AG09309 (cell line): ENCODE data around the gene NKD2.
"Not testable (repeated sequence)": the region's sequence is repeated elsewhere in the genome, so short reads cannot be mapped to it uniquely, and the experiment has no call there.

Experiments used
- DNase-seq: peaks from one replicate; pipeline ENCODE4 v3.0.0-alpha.2; 2010; ENCODE audit warnings: low read depth
- H3K4me3 ChIP-seq: 2 replicates; pipeline ENCODE4 v1.5.1; 2011; ENCODE audit warnings: mild to moderate bottlenecking, low read depth, low read length, moderate library complexity; ENCODE audit not compliant: control insufficient read depth
- TF ChIP-seq, protein P1 (sequence below): IDR thresholded peaks from 2 replicates; pipeline ENCODE4 v1.5.1; 2011; ENCODE audit warnings: mild to moderate bottlenecking, low read depth, low read length, inconsistent platforms; ENCODE audit not compliant: insufficient read depth, control insufficient read depth; ENCODE audit errors: missing control alignments

NKD2 gene

DNA sequence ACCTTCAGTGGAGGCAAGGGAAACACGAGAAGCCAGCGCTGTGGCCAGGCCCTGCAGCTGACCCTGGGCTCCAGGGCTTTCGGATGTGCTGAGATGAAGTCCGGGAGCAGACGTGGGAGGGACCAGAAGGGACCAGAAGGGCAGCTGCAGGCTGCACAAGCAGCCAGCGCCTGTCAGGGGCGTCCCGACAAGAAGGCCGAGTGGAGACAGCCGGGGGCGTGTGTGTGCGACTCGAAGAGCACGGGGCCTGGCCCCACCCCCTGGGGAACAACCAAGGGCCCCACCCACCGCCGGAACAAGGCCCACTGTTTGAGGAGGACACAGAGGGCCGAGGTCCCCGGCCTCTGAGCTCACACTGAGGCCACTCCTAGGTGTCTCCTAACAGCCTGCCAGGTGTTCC, 71.8 kb downstream of the NKD2 start:
- no peak overlapping the region for H3K4me3 ChIP-seq
- TF ChIP-seq, protein P1, sequence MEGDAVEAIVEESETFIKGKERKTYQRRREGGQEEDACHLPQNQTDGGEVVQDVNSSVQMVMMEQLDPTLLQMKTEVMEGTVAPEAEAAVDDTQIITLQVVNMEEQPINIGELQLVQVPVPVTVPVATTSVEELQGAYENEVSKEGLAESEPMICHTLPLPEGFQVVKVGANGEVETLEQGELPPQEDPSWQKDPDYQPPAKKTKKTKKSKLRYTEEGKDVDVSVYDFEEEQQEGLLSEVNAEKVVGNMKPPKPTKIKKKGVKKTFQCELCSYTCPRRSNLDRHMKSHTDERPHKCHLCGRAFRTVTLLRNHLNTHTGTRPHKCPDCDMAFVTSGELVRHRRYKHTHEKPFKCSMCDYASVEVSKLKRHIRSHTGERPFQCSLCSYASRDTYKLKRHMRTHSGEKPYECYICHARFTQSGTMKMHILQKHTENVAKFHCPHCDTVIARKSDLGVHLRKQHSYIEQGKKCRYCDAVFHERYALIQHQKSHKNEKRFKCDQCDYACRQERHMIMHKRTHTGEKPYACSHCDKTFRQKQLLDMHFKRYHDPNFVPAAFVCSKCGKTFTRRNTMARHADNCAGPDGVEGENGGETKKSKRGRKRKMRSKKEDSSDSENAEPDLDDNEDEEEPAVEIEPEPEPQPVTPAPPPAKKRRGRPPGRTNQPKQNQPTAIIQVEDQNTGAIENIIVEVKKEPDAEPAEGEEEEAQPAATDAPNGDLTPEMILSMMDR = no peak
- DNase-seq = no peak

DNA sequence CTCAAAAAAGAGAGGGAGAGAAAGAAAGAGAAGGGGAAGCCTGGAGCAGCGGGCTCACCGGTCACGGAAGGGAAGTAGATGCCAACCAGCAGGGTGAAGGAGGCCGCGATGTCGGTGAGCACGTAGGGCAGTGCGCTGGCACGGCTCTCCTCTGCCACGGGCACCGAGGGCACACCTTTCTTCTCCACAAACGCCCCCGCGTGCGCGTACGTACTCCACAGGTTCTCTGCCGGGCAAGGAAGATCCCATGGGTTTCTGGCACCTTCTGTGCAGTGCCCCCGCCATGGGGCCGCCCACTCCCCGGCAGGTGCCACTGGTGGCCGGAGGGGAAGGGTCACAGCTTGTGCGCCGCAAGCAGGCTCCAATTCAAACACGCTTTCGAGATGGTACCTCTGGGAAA, 72.9 kb downstream of the NKD2 start:
- TF ChIP-seq, protein P1 = no peak
- DNase-seq = no peak
- no peak overlapping the region for H3K4me3 ChIP-seq

GRCh38 chr5:1083026-1083425, 74.4 kb downstream of the NKD2 start:
- not testable (repeated sequence) for H3K4me3 ChIP-seq, DNase-seq

DNA sequence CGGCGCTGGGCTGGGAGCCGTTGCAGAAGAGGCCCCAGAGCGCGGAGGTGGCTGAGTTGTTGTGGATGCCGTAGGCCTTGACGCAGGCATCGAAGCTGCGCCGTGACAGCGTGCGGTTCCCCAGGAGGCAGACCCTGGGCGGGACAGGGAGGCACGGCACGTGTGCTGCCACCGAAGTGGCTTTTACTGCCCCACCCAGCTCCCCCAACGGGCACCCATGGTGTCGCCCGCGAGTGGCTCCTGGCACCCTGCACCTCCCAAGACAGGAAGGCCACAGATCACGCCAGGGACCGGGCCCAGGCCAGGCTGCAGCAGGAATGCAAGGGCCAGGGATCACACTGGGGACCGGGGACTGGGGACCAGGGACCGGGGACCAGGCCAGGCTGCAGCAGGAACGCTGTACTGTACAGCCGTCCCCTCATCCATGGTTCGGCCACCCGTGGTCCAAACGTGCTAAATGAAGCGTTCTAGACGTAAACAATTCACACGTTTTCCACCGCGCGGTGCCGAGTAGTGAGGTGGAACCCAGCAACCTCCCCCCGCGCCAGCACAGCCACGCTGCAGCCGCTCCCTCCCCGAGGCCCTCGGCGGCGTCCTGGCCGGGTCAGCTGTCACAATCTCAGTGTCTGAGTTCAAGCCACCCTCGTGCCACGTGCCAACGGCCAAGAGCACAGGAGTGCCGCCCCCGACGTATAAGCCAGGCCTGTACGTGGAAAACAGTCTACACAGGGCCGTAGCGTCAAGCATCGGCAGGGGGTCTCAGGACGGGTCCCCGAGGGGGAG, 75.4 kb downstream of the NKD2 start:
- TF ChIP-seq, protein P1 = no peak
- no peak for DNase-seq
- H3K4me3 ChIP-seq = no peak overlapping the region

DNA sequence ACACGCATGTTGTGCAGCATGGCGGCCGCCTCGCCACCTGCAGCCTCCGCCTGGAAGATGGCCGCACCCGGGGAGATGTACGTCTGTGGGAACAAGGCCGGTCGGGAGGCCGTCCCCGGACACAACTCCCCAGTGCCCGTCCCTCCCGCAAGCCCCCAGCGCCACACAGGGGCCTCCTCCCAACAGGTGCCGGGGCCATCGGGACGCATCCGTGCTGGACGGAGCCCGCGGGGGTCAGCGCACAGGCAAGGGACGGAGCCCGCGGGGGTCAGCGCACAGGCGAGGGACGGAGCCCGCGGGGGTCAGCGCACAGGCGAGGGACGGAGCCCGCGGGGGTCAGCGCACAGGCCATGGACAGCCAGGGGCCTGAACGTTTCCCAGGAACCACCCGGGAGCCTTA, 76.8 kb downstream of the NKD2 start:
- TF ChIP-seq, protein P1 = no peak
- no peak overlapping the region for H3K4me3 ChIP-seq
- DNase-seq = no peak

DNA sequence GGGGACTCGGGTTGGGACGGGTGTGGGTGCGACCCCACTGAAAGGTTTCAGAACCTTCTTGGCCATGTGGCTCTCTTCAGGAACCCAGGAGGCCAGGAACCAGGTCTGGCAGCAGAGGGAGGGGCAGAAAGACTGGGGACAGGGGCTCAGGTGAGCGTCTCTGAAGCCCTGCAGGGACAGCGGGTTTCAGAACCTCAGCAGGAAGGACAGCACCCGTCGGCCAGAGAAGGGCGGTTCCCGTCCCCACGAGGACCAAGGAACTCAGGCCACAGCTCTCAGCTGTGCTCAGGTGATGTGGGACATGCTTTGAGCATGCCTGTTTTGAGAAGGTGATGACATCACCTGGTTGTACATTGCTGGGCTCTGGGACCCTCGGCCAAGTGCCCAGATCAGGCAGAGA, 77.5 kb downstream of the NKD2 start:
- TF ChIP-seq, protein P1 = no peak
- no peak overlapping the region for H3K4me3 ChIP-seq
- DNase-seq = no peak

GRCh38 chr5:1086871-1087270, 78.3 kb downstream of the NKD2 start:
- TF ChIP-seq, protein P1 = no peak
- H3K4me3 ChIP-seq = no peak overlapping the region

More at GRCh38 chr5:1086871-1087270, 78.3 kb downstream of the NKD2 start:
- DNase-seq = no peak
